ENCODE data around the gene AMBP.

Gene AMBP

GRCh38 chr9:114037249-114037648 is 40.9 kb downstream of the AMBP start:
- no peak for TF ChIP-seq CTCF (IDR thresholded peaks at IDR 0.05; ENCODE audit: control insufficient read depth, extremely low read depth, insufficient read depth)
- DNase-seq (ENCODE audit: low read depth), result no peak
- H3K4me3 ChIP-seq (ENCODE audit: low read depth, low read length), result no peak overlapping the region

GRCh38 chr9:114035845-114036801 is 42.0 kb downstream of the AMBP start:
- H3K4me3 ChIP-seq (ENCODE audit: low read depth, low read length), result no peak overlapping the region
- no peak for DNase-seq (ENCODE audit: low read depth)
- TF ChIP-seq CTCF (IDR thresholded peaks at IDR 0.05; ENCODE audit: control insufficient read depth, extremely low read depth, insufficient read depth), result no peak

- no peak for DNase-seq (ENCODE audit: low read depth)
- H3K4me3 ChIP-seq (ENCODE audit: low read depth, low read length), result no peak overlapping the region
- TF ChIP-seq CTCF (IDR thresholded peaks at IDR 0.05; ENCODE audit: control insufficient read depth, extremely low read depth, insufficient read depth), result no peak
Measured at GRCh38 chr9:114035221-114035844, 42.8 kb downstream of the AMBP start.

- no peak for TF ChIP-seq CTCF (IDR thresholded peaks at IDR 0.05; ENCODE audit: control insufficient read depth, extremely low read depth, insufficient read depth)
- H3K4me3 ChIP-seq (ENCODE audit: low read depth, low read length), result no peak overlapping the region
- no peak for DNase-seq (ENCODE audit: low read depth)
Measured at GRCh38 chr9:114034661-114035062, 43.4 kb downstream of the AMBP start.

- TF ChIP-seq CTCF (IDR thresholded peaks at IDR 0.05; ENCODE audit: control insufficient read depth, extremely low read depth, insufficient read depth), result no peak
- no peak overlapping the region for H3K4me3 ChIP-seq (ENCODE audit: low read depth, low read length)
- no peak for DNase-seq (ENCODE audit: low read depth)
Measured at GRCh38 chr9:114034196-114034595, 43.9 kb downstream of the AMBP start.

GRCh38 chr9:114033397-114034103 is 44.5 kb downstream of the AMBP start:
- TF ChIP-seq CTCF (IDR thresholded peaks at IDR 0.05; ENCODE audit: control insufficient read depth, extremely low read depth, insufficient read depth), result peak; percentile 45
- DNase-seq (ENCODE audit: low read depth), result no peak

More at GRCh38 chr9:114033397-114034103, 44.5 kb downstream of the AMBP start:
- no peak overlapping the region for H3K4me3 ChIP-seq (ENCODE audit: low read depth, low read length)
